22Rv1 (cell line): ENCODE measurements around the gene USP32.
"Not testable (repeated sequence)": the region's sequence is repeated elsewhere in the genome, so short reads cannot be mapped to it uniquely, and the experiment has no call there.

Experiments used
- H3K27ac ChIP-seq: fragments of 450-650 bp; 2 replicates; pipeline ENCODE4 v1.5.1; 2017
- ZFX ChIP-seq: fragments of 450-650 bp; IDR thresholded peaks from 2 replicates; pipeline ENCODE4 v1.6.1; 2017; ENCODE audit warnings: antibody characterized with exemption, borderline replicate concordance
- TF ChIP-seq, protein P1 (sequence below): fragments of 450-650 bp; IDR thresholded peaks from 2 replicates; pipeline ENCODE4 v1.5.1; 2017; ENCODE audit warnings: mild to moderate bottlenecking

Gene USP32, protein sequence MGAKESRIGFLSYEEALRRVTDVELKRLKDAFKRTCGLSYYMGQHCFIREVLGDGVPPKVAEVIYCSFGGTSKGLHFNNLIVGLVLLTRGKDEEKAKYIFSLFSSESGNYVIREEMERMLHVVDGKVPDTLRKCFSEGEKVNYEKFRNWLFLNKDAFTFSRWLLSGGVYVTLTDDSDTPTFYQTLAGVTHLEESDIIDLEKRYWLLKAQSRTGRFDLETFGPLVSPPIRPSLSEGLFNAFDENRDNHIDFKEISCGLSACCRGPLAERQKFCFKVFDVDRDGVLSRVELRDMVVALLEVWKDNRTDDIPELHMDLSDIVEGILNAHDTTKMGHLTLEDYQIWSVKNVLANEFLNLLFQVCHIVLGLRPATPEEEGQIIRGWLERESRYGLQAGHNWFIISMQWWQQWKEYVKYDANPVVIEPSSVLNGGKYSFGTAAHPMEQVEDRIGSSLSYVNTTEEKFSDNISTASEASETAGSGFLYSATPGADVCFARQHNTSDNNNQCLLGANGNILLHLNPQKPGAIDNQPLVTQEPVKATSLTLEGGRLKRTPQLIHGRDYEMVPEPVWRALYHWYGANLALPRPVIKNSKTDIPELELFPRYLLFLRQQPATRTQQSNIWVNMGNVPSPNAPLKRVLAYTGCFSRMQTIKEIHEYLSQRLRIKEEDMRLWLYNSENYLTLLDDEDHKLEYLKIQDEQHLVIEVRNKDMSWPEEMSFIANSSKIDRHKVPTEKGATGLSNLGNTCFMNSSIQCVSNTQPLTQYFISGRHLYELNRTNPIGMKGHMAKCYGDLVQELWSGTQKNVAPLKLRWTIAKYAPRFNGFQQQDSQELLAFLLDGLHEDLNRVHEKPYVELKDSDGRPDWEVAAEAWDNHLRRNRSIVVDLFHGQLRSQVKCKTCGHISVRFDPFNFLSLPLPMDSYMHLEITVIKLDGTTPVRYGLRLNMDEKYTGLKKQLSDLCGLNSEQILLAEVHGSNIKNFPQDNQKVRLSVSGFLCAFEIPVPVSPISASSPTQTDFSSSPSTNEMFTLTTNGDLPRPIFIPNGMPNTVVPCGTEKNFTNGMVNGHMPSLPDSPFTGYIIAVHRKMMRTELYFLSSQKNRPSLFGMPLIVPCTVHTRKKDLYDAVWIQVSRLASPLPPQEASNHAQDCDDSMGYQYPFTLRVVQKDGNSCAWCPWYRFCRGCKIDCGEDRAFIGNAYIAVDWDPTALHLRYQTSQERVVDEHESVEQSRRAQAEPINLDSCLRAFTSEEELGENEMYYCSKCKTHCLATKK (N-terminal part only)

DNA sequence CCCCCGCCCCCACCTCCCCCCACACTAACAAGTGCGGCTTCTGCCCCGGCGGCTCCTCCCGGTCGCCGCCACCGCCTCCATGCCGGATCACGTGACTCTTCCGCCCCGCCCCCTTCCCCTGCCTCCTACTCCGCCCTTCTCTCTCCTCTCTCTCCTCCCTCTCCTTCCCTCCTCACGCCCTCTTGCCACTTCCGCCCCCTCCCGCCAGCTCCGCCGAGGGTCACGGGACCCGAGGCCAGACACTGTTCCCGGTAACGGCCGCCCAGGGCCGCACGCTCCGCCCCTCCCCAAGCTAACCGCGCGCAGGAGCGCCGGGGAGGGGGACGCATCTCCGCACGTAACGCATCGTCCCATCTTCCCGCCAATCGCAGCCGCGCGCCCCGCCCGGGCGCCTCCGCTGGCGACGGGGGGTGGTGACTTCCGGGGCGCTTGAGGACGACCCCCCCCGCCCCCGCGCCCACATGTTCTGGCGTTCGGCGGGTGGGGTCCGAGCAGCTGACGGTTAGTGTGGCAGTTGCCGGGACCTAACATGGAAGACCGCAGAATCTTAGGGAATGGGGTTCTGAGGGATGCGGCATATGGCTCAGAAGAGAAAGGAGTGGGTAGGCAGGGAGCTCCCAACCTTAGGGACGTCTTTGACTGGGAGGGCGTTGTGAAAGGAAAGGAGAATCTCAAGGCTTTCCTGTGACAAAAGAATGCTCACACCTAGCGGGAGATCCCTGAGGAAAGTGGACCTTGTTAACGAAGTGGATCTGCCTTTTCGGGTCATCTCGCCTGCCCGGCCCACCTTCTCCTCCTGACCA, at the start of gene USP32:
Gene USP32 (minus strand): TSS at position 92 of the 803 bp plus-strand sequence. CDS start 194 bp downstream, outside the sequence.
- peak within 1 kb of the TSS; percentile 95 for H3K27ac ChIP-seq
- TF ChIP-seq, protein P1, sequence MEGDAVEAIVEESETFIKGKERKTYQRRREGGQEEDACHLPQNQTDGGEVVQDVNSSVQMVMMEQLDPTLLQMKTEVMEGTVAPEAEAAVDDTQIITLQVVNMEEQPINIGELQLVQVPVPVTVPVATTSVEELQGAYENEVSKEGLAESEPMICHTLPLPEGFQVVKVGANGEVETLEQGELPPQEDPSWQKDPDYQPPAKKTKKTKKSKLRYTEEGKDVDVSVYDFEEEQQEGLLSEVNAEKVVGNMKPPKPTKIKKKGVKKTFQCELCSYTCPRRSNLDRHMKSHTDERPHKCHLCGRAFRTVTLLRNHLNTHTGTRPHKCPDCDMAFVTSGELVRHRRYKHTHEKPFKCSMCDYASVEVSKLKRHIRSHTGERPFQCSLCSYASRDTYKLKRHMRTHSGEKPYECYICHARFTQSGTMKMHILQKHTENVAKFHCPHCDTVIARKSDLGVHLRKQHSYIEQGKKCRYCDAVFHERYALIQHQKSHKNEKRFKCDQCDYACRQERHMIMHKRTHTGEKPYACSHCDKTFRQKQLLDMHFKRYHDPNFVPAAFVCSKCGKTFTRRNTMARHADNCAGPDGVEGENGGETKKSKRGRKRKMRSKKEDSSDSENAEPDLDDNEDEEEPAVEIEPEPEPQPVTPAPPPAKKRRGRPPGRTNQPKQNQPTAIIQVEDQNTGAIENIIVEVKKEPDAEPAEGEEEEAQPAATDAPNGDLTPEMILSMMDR: peak; percentile 46
- no peak for TF ChIP-seq ZFX

DNA sequence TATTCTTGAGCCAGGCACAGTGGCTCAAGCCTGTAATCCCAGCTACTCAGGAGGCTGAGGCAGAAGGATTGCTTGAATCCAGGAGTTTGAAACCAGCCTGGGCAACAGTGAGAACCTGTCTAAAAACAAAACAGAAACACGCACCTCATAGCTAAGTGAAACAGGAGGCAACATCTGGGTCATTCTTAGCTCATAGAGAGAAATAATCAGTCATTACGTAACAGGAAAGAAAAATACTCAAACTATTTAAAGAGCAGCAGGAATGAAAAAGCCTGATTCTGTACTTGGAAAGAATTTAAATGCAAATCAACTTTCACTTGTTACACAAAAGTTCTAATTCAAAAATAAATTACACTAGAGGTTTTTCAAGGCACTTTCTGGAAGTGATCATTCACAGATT, 47.6 kb upstream of the USP32 start:
- no peak overlapping the region for H3K27ac ChIP-seq

DNA sequence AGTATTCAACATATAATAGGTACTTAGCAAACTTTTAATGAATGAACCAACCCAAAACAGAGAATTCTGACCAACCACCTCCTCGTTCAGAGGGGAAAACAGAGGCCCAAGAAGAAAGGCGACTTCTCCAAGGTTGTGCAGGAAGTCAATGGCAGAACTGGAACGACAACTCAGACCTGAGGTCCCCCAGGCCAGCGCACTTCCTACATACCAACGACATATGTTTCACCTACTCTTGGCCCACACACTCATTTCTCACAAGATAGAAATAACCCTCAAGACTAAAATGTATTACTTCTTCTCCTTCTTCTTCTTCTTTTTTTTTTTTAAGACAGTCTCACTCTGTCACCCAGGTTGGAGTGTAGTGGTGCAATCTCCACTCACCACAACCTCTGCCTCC, 44.7 kb upstream of the USP32 start:
- no peak overlapping the region for H3K27ac ChIP-seq
- TF ChIP-seq ZFX: no peak
- TF ChIP-seq, protein P1: no peak

More for the DNA sequence above, 47.6 kb upstream of the USP32 start:
- no peak for TF ChIP-seq ZFX
- TF ChIP-seq, protein P1: no peak

DNA sequence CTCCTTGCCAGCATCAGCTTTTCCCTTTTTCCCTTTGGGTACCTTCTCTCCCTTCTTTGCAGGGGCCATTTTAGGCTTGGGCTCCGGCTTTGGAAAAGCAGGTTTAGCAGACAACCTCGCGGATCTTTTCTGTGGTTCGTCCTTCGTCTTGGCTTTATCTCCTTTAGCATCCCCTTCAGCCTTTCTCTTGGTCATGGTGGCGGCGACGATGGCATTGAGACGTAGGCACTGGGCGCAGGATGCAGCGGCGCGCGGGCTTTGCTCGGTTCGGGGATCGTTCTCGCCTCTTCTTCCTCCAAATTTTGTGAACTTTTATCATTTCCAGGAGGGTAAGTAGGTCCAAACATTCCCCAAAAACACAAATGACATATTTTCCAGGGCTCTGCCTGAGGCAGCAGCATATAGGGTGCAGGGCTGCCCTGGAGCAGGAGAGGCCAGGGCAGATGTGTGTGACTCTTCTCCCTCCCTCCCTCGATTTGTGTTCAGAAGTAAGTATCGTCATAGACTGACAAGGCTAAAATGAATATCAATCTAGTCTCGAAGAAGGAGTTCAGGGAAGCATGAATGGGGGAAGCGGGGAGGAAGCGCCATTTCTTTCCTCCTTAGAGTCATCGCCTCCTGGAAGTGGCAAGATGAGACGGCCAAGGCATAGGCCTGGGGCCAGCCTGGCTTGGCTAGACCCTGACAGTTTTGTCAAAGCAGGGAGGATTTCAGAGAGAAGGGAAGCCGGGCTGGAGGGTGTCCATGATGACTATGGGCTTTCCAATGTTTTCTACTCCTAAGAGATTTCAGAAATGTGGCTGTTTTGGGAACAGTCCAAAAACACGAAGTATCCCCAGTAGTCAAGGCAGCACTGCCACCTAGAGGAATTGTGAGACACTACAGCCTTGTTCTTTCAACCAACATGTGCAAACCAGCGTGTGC, 43.6 kb upstream of the USP32 start:
- TF ChIP-seq ZFX: no peak
- TF ChIP-seq, protein P1: peak; percentile 90
- no peak overlapping the region for H3K27ac ChIP-seq

DNA sequence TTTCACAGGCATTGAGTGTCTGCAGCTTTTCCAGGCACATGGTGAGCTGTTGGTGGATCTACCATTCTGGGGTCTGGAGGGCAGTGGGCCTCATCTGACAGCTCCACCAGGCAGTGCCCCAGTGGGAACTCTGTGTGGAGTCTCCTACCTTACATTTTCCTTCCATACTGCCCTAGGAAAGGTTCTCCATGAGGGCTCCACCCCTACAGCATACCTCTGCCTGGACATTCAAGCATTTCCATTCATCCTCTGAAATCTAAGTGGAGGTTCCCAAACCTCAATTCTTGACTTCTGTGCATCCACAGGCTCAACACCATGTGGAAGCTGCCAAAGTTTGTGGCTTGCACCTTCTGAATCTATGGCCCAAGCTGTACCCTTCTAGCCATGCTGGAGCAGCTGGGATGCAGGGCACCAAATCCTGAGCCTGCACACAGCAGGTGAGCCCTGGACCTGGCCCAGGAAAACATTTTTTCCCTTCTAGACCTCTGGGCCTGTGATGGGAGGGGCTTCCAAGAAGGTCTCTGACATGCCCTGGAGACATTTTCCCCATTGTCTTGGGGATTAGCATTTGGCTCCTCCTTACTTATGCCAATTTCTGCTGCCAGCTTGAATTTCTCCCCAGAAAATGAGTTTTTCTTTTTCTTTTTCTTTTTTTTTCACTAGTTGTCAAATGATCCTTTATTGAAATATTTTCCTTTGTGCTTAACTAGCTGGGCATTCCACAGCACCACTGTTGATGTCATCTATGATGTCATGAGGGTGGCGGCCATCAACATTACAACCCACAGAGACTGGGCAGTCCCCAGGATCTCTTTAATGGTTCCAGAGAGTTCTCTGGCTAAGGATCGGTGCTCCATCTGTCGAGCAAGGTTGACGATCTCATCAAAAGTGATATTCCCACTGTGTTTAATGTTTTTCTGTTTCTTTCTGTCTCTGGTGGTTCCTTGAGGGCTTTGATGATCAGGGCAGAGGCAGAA, 41.4 kb upstream of the USP32 start:
- not testable (repeated sequence) for H3K27ac ChIP-seq

DNA sequence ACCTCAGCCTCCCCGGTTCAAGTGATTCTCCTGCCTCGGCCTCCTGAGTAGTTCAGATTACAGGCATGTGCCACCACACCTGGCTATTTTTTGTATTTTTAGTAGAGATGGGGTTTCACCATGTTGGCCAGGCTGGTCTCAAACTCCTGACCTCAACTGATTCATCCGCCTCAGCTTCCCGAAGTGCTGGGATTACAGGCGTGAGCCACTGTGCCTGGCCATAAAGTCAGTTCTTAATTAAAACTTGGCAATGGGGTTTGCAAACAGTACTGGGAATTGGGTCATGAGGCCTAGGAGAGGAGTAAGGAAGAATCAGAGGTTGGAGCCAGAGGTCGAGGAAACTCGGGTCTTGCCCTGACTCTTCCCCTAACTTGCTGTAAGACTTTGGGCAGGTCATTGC, 38.6 kb upstream of the USP32 start:
- H3K27ac ChIP-seq: not testable (repeated sequence)

DNA sequence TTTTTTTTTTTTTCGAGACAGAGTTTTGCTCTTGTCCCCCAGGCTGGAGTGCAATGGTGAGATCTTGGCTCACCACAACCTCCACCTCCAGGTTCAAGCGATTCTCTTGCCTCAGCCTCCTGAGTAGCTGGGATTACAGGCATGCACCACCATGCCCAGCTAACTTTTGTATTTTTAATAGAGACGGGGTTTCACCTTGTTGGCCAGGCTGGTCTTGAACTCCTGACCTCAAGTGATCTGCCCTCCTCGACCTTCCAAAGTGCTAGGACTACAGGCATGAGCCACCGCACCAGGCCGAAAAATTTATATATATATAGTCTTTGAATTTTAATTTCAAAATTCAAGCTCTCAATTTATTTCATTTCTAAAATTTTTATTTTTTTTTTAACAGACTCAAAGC, 36.6 kb upstream of the USP32 start:
- not testable (repeated sequence) for H3K27ac ChIP-seq
